Measurements from ENCODE around the gene GPR75.
"Not testable (repeated sequence)": the region's sequence is repeated elsewhere in the genome, so short reads cannot be mapped to it uniquely, and the experiment has no call there.

GPR75 gene

GRCh38 chr2:53852532-53852931 is 7.2 kb downstream of the GPR75 start:
- no peak for DNase-seq (ENCODE audit: low spot score)

DNA sequence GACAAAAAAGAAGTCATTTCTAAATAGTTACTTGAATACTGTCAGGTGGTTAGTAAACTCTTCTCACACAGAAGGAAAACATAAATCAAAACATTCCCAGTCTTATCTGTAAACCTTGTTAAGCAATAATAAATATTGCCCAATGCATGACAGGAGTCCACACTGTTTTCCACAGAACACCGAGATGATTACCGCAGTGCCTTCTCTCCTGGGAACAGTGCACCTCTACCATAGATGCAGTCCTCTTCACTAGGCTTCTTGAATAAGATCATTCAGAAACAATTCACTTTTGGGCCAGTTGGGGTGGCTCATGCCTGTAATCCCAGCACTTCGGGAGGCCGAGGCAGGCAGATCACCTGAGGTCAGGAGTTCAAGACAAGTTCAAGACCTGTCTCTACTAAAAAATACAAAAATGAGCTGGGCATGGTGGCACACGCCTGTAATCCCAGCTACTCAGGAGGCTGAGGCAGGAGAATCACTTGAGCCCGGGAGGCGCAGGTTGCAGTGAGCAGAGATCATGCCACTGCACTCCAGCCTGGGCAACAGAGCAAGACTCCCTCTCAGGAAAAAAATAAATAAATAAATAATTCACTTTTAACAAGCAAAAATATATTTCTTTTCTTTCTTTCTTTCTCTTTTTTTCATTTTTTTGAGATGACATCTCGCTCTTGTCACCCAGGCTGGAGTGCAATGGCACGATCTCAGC is 8.6 kb downstream of the GPR75 start:
- not testable (repeated sequence) for DNase-seq (ENCODE audit: low spot score)

DNA sequence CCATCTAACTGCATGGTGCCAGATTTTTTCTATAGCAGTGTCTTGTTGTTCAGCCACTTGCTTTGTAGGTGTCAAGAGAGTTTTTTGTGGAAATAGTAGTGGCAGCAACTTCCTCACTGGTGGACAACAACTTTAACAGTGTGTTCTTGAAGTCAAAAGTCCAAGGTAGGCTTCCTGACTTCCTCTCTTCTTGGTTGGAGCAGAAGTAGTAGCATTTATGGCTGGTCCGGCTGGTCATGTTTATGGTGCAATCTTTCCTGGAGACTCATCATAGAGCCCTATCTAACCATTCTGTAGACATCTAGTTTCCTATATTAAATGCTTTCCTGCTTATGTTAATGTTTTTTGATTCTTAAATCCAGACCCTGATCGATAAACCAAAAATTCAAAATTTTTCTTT is 11.7 kb downstream of the GPR75 start:
- no peak for DNase-seq (ENCODE audit: low spot score)

GRCh38 chr2:53843595-53843994 is 16.2 kb downstream of the GPR75 start:
- DNase-seq (ENCODE audit: low spot score): no peak

DNA sequence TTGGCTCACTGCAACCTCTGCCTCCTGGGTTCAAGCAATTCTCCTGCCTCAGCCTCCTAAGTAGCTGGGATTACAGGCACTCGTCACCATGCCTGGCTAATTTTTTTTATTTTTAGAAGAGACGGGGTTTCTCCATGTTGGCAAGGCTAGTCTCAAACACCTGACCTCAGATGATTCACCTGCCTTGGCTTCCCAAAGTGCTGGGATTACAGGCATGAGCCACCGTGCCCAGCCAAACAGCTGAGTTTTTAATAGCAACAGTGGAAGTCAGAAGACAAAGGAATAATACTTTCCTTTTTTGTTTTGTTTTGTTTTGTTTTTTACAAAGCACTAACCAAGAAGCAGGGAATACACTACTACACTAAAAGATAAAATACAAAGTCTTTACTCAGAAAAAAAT is 16.9 kb downstream of the GPR75 start:
- DNase-seq (ENCODE audit: low spot score): no peak

- not testable (repeated sequence) for DNase-seq (ENCODE audit: low spot score)
Observed at GRCh38 chr2:53841651-53842050, 18.1 kb downstream of the GPR75 start.

- DNase-seq (ENCODE audit: low spot score): no peak
Observed at GRCh38 chr2:53840580-53840979, 19.2 kb downstream of the GPR75 start.

DNA sequence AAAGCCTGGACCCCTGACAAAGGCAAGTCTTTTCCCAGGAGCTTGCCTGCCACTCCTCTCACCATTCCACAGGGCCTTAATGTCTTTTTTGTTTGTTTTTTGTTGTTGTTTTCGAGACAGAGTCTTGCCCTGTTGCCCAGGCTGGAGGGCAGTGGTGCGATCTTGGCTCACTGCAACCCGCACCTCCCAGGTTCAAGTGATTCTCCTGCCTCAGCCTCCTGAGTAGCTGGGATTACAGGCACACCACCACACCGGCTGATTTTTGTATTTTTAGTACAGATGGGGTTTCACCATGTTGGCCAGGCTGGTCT is 29.8 kb downstream of the GPR75 start:
- not testable (repeated sequence) for DNase-seq (ENCODE audit: low spot score)

GRCh38 chr2:53829273-53829979 is 30.3 kb downstream of the GPR75 start:
- DNase-seq (ENCODE audit: low spot score): no peak

- DNase-seq (ENCODE audit: low spot score): no peak
Observed at GRCh38 chr2:53828331-53828730, 31.4 kb downstream of the GPR75 start.

GRCh38 chr2:53827398-53828175 is 32.2 kb downstream of the GPR75 start:
- no peak for DNase-seq (ENCODE audit: low spot score)

DNA sequence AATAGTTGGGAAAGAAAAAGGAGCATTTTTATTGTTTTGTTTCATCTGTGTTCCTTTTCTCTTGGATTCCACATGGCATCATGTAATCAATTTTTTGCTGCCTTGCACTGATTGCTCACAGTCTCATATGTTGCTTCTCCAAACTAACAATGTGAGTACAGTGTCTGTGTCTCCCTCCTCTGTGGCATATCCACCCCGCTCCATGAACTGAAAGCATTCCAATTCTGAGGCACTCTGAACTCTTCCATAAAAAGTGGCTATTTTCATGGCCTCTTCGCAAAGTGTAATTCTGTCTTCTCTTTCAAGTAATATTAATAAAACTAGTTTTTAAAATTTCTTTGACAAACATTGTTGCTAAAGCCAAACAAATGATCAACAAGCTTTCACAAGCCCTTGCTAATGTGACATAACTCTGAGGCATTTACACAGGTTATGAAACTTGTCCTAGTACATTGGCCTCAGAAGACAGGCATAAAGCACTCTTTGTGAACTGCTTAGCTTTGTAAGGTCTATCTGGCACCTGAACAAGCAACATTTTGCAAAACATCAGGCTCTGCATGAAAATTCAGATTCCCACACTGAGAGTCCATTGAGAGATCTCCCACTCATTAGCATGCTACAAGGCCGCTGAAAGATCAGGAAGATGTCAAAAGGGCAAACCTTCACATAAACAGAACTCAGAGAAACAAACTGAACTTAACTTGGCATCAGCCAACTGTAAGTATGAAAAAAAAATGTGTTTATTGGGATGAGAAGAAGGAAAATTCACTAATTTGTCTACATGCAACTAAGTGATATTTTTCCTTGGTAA is 33.0 kb downstream of the GPR75 start:
- no peak for DNase-seq (ENCODE audit: low spot score)

GRCh38 chr2:53826030-53826410 is 33.7 kb downstream of the GPR75 start:
- DNase-seq (ENCODE audit: low spot score): no peak

- not testable (repeated sequence) for DNase-seq (ENCODE audit: low spot score)
Observed at GRCh38 chr2:53823639-53824038, 36.1 kb downstream of the GPR75 start.

- no peak for DNase-seq (ENCODE audit: low spot score)
Observed at GRCh38 chr2:53821810-53822209, 38.0 kb downstream of the GPR75 start.

GRCh38 chr2:53820711-53821110 is 39.1 kb downstream of the GPR75 start:
- DNase-seq (ENCODE audit: low spot score): no peak

GRCh38 chr2:53820048-53820447 is 39.7 kb downstream of the GPR75 start:
- DNase-seq (ENCODE audit: low spot score): no peak

- no peak for DNase-seq (ENCODE audit: low spot score)
Observed at GRCh38 chr2:53819634-53820033, 40.1 kb downstream of the GPR75 start.

DNA sequence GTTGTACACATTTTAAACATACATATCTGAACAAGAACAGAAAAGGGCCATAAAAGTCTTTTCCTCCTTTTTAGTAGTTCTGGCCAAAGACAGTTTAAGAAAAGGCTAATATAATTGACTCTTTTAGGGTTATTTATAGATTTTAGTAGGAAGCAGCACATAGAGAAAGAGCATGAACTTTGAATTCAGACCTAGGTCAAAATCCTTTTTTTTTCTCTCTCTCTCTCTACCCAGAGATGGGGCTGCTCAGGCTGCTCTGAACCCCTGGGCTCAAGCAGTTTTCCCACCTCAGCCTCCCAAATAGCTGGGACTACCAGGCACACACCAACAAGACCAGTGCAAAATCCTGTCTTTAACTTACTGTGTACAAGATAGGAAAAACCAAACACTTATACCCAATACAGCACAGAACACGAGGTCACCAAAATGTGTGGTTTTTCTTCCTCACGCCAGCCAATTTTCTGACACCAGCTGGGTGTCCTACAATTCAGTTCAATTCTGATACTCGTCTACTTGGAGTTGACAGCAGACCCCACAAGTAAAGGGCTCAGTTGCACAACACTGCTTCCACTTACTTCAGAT is 40.8 kb downstream of the GPR75 start:
- DNase-seq (ENCODE audit: low spot score): no peak

- DNase-seq (ENCODE audit: low spot score): no peak
Observed at GRCh38 chr2:53813151-53813550, 46.6 kb downstream of the GPR75 start.

DNA sequence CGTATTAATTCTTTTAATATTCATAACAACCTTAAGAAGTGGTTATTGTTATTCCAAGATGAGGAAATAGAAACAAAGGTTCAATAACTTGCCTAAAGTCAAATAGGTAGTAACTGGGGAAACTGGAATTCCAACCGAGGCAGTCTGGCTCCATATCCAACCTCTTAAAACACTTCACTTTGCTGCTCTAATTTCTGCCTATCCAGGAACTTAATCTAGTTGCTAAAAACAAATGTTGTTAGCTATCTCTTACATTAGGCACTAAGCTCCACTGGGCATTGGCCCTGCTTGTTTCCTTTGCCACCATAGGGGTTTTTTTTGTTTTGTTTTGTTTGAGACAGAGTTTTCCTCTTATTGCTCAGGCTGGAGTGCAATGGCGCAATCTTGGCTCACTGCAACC is 48.2 kb downstream of the GPR75 start:
- no peak for DNase-seq (ENCODE audit: low spot score)

Measured in kidney capillary endothelial cell (primary cell).